NCI-H1092 treated with DMSO at 0.1 percent for 48 hours (cell line): Measurements from ENCODE around the gene GPR55.

ENCODE experiments used
- DNase-seq: peaks from one replicate; lab custom pipeline; 2025; lab: John Stamatoyannopoulos, UW

Gene GPR55

GRCh38 chr2:230900336-230900995, 24.6 kb downstream of the GPR55 start:
- no peak for DNase-seq

- no peak for DNase-seq
Observed at GRCh38 chr2:230899786-230900185, 25.3 kb downstream of the GPR55 start.

GRCh38 chr2:230899287-230899686, 25.8 kb downstream of the GPR55 start:
- no peak for DNase-seq

GRCh38 chr2:230898713-230899091, 26.3 kb downstream of the GPR55 start:
- DNase-seq, result no peak

GRCh38 chr2:230898016-230898712, 26.9 kb downstream of the GPR55 start:
- no peak for DNase-seq

GRCh38 chr2:230896346-230897115, 28.5 kb downstream of the GPR55 start:
- no peak for DNase-seq

- DNase-seq, result no peak
Observed at GRCh38 chr2:230895536-230896345, 29.3 kb downstream of the GPR55 start.

- no peak for DNase-seq
Observed at GRCh38 chr2:230893841-230894781, 30.9 kb downstream of the GPR55 start.

GRCh38 chr2:230893338-230893737, 31.7 kb downstream of the GPR55 start:
- DNase-seq, result no peak

- DNase-seq, result no peak
Observed at GRCh38 chr2:230891509-230891908, 33.5 kb downstream of the GPR55 start.

- DNase-seq, result no peak
Observed at GRCh38 chr2:230891064-230891463, 34.0 kb downstream of the GPR55 start.

- no peak for DNase-seq
Observed at GRCh38 chr2:230890646-230891045, 34.4 kb downstream of the GPR55 start.

GRCh38 chr2:230889911-230890601, 35.0 kb downstream of the GPR55 start:
- DNase-seq, result no peak

- no peak for DNase-seq
Observed at GRCh38 chr2:230888824-230889400, 36.1 kb downstream of the GPR55 start.

GRCh38 chr2:230887342-230887741, 37.7 kb downstream of the GPR55 start:
- no peak for DNase-seq

- DNase-seq, result no peak
Observed at GRCh38 chr2:230886671-230887071, 38.4 kb downstream of the GPR55 start.

GRCh38 chr2:230886206-230886605, 38.8 kb downstream of the GPR55 start:
- no peak for DNase-seq

- no peak for DNase-seq
Observed at GRCh38 chr2:230885463-230886130, 39.4 kb downstream of the GPR55 start.

- DNase-seq, result no peak
Observed at GRCh38 chr2:230881840-230882239, 43.2 kb downstream of the GPR55 start.

- no peak for DNase-seq
Observed at GRCh38 chr2:230879891-230880290, 45.2 kb downstream of the GPR55 start.
